ENCODE data around the gene CAPN12.
"Not testable (repeated sequence)": the region's sequence is repeated elsewhere in the genome, so short reads cannot be mapped to it uniquely, and the experiment has no call there.

Gene CAPN12

DNA sequence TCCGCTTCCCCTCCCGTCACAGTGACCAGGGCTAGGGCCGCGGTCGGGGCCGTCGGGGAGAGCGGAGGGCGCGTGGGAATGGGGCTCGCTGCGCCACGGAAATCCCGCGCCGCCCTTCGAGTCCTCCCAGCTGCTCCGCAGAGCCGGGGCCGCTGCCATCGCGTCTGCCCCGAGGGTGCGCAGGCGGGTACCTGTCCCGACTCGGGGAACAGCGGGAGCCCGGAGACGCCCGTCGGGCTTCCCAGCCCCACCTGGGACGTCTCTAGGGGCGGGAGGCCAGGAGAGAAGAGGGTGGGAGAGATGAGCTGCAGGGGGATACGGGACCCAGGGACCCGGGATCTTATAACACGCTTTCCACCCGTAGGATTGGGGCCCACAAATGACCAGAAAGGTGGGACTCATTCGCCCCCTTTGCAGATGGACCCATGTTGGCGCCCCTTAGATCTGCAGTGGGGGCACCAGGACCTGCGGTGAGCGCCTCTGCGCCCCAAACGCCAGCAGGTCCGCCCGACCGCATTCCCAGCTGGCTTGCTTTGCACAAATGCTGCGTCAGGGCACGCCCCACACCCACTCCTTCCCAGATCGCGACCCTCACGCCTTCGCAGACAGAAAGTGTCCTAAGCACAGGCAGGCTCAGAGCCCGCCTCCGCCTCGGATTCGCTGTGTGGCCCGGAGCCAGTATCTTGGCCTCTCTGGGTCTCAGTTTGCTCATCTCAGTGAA is 26.1 kb upstream of the CAPN12 start:
- DNase-seq, result peak in 1 of 5 donors; percentile 12

DNA sequence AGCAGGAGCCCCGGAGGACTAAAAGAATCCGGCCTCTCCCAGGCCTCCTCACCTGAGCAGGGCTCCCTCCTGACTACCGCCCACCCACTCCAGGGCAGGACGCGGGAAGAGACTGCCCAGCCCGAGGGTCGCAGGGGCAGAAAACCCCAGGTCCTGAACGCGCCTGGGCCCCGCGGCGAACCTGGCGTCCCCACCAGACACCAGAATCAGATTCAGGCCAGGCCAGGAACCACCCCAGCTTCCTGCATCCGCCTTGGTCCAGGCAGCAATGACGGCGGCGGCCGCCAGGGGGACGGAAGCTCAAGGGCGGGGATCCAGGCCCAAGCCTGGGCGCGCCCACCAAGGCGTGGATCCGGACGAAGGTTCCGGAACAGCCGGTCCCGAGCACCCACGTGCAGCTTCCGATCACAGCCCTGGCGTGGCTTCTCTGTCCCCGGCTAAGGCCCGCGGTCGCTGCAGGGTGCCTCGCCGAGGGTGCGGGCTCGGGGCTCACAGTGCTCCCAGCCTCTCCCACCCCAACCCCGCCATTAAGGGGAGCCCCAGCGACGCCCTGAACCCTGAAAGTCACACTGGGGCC is 25.4 kb upstream of the CAPN12 start:
- peak; percentile 81 to 92 (median 86) for DNase-seq

DNA sequence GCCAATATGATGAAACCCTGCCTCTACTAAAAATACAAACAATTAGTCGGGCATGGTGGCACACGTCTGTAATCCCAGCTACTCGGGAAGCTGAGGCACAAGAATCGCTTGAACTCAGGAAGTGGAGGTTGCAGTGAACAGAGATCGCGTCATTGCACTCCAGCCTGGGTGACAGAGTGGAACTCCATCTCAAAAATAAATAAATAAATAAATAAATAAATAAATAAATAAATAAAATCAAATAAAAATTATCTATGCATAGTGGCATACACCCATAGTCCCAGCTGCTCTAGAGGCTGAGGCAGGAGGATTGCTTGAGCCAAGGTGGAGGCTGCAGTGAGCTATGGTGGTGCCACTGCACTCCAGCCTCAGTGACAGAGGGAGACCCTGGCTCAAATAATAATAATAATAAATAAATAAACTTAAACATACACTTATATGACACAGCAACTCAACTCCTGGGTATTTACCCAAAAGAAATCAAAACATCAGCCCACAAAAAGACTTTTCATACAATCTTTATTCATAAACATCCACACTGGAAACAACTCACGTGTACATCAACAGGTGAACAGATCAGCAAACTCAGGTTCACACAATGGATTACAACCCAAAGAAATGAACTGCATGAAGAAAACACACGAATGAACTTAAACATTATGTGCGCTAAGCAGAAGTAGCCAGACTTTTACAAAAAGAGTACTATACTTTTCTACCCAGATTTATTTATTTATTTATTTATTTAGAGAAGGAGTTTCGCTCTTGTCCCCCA is 22.2 kb upstream of the CAPN12 start:
- DNase-seq, result no peak

DNA sequence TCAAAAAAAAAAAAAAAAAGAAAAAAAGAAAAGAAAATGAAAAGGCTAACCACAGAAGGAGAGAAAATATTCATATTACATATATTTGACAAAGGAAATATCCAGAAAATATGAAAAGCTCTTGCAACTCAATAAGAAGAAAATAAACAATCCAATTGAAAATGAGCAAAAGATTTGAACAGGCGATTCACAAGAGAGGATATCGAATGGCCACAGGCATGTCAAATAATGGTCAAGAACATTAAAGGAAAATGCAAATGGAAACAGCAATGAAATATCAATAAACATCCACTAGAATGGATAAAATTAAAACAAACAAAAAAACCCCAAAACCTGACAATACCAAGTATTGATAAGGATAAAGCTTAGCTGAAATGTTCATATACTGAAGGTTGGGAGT is 20.9 kb upstream of the CAPN12 start:
- DNase-seq, result no peak

DNA sequence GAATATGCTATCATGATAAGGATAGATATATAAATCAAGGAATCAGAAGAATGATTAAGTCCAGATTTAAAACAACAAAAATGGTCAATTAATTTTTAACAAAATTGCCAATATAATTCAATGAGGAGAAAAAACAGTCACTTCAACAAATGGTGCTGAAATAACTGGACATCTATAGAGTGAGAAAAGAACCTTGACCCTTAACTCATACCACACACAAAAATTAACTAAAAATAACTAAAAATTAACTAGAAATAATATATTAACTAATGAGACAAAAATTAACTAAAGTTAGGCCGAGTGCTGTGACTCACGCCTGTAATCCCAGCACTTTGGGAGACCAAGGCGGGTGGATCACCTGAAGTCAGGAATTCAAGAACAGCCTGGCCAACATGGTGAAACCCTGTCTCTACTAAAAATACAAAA is 19.5 kb upstream of the CAPN12 start:
- no peak for DNase-seq

DNA sequence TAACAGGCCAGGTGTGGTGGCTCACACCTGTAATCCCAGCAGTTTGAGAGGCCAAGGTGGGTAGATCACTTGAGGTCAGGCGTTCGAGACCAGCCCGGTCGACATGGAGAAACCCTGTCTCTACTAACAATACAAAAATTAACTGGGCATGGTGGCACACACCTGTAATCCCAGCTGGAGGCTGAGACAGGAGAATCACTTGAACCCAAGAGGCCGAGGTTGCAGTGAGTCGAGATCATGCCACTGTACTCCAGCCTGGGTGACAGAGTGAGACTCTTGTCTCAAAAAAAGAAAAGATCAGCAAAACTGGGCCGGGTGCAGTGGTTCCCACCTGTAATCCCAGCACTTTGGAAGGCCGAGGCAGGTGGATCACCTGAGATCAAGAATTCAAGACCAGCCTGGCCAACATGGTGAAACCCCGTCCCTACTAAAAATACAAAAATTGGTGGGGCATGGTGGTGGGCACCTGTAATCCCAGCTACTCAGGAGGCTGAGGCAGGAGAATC is 17.7 kb upstream of the CAPN12 start:
- not testable (repeated sequence) for DNase-seq

DNA sequence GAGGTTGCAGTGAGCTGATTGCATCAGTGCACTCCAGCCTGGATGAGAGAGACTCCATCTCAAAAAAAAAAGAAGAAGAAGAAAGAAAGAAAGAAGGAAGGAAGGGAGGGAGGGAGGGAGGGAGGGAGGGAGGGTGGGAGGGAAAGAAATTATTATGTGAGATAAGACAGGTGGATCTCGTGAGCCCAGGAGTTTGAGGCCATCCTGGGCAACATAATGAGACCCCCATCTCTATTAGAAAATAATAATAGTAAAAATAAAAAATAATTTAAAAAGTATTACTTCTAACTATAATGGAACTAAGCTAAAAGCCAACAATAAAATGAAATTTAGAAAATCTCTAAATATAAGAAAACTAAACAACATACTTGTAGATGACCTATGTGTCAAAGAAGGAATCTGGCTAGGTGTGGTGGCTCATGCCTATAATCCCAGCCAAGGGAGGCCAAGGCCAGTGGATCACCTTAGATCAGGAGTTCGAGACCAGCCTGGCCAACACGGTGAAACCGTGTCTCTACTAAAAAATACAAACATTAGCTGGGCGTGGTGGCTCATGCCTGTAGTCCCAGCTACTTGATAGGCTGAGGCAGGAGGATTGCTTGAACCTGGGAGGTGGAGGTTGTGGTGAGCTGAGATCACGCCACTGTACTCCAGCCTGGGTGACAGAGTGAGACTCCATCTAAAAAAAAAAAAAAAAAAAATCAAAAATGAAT is 16.7 kb upstream of the CAPN12 start:
- not testable (repeated sequence) for DNase-seq

DNA sequence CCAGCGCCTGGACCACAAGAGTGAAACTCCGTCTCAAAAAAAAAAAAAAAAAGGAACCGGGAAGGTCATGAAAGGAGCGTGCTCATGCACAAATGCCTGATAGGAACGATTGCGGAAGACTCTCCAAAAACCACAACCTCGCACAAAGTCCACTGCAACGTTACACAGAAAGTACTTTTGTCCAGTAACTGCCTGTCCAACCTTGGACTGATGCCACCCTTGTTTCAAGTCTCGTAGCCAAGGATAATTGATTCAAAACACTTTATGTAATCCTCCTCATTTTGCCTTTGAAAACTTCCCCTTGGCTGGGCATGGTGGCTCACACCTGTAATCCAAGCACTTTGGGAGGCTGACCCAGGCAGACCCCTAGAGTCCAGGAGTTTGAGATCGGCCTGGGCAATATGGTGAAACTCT is 15.3 kb upstream of the CAPN12 start:
- DNase-seq, result no peak

DNA sequence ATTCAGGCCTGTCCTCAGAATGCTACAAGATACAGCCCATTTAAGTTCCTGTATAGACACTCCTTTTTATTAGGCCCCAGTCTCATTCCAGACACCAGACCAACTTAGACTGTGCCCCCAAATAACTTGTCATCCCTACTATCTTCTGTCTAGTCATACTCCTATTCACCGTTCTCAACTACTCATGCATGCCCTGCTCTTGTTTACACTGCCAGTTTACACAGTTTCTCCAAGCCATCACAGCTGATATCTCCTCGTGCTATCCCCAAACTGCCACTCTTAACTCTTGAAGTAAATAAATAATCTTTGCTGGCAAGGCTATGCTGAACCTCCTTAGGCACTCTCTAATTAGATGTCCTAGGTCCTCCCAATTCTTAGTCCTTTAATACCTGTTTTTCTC is 9.9 kb upstream of the CAPN12 start:
- DNase-seq, result not testable (repeated sequence)

DNA sequence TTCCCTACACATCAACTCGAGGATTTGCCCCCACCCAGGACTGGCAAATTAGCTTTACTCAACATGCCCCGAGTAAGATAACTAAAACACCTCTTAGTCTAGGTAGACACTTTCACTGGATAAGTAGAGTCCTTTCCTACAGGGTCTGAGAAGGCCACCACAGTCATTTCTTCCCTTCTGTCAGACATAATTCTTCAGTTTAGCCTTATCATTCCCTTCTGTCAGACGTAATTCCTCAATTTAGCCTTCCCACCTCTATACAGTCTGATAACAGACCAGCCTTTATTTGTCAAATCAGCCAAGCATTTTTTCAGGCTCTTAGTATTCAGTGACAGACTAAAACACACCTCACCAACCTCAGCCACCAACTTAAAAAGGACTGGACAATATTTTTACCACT is 9.5 kb upstream of the CAPN12 start:
- not testable (repeated sequence) for DNase-seq

DNA sequence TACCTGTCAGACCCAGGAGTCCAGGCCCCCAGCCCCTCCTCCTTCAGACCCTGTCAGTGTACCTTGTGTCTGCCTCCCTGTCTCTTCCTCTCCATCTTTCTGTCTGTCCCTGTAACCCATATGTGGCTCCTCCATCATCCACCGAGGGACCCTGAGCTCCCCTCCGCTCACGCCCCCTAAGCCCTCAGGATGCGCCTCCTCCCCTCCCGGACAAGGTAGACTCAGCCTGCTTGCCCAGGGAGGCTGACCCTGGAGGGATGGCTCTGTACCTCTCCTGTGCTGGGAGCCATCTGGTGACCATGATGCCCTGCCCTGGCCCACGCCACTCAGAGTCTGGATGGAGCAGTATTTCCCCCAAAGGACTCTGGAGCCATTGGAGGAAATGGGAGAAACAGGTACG is 1.0 kb upstream of the CAPN12 start:
- no peak for DNase-seq

DNA sequence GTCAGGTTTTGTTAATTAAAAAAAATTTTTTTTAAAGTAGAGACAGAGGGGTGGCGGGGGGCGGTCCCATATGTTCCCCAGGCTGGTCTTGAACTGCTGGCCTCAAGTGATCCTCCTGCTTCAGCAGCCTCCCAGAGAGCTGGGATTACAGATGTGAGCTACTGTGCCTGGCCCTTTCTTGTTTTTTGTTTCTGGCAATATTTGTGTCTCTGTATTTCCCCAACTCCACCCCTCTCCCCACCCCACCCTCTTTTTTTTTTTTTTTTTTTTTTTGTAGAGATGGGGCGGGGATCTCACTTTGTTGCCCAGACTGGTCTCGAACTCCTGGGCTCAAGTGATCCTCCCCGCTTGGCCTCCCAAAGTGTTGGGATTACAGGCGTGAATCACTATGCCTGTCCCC is 600 bp upstream of the CAPN12 start:
- DNase-seq, result no peak

DNA sequence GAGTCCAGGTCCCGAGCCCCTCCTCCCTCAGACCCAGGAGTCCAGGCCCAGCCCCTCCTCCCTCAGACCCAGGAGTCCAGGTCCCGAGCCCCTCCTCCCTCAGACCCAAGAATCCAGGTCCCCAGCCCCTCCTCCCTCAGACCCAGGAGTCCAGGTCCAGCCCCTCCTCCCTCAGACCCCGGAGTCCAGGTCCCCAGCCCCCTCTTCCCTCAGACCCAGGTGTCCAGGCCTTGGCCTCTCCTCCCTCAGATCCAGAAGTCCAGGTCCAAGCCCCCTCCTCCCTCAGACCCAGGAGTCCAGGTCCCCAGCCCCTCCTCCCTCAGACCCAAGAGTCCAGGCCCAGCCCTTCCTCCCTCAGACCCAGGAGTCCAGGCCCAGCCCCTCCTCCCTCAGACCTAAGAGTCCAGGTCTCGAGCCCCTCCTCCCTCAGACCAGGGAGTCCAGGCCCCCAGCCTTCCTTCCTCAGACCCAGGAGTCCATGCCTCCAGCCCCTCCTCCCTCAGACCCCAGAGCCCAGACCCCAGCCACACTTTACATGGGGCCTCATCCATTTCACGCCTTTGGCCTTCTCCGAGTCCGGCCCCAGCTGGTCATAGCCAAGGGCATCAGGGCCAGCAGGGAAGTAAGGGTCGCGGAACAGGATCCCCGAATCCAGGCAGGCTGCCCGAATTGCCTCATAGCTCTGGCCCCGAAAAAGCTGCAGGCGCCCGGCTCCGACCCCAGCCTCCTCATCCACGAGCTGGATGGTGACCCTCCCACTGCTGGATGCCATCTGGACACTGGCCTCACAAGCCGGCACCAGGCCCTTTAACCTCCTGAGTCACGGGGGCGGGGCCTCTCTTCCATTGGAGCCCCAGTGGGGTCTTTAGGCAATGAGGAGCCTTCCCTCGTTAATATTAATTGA is 628 bp downstream of the CAPN12 start:
- no peak for DNase-seq

DNA sequence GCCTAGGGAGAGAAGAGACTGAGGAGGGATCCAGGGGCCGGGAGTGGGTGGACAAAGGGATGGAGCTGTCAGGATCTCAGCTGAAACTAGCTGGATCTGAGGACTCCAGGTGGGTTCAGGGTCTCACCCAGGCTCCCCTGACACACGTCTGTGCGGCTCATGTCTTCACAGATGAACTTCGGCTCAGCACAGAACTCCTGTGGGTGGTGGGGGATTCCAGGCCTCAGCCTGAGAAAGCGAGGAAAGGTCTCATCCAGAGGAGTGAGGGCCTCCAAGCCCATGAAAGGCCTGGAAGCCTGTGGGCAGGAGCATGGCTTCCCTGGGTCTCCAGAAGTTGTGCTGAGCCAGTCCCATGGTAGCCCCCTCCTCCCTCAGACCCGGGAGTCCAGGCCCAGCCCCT is 1.4 kb downstream of the CAPN12 start:
- no peak for DNase-seq

DNA sequence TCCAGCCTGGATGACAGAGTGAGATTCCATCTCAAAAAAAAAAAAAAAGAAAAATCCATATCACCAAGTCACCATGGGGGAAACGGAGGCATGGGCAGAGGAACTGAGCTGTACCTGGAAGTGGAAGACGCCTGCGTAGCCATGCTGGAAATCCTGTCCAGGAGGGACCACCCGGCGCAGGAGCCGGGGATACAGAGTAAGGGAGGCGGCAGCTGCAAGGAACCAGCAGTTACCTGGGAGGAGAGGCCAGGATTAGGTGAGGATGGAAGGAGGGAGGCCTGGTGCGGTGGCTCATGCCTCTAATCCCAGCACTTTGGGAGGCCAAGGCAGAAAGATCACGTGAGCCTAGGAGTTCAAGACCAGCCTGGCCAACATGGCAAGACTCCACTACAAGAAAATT is 2.0 kb downstream of the CAPN12 start:
- DNase-seq, result no peak

DNA sequence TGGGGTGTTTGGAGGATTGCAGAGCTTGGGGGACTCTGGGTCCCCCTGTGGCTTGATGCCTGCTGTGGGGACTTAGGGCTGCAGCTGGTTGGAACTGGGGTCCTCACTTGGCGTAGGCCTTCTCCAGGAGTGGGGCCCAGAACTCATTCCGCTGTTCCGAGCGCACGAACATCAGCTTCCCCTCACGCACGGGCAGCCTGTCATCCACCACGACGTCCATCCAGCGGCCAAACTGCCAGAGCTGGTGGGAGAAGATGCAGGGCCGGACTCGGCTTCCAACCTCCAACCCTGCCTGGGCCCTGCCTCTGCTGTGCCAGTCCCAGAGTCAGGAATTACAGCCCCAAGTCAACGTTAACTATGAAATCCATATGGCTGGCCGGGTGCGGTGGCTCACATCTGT is 2.6 kb downstream of the CAPN12 start:
- no peak for DNase-seq

DNA sequence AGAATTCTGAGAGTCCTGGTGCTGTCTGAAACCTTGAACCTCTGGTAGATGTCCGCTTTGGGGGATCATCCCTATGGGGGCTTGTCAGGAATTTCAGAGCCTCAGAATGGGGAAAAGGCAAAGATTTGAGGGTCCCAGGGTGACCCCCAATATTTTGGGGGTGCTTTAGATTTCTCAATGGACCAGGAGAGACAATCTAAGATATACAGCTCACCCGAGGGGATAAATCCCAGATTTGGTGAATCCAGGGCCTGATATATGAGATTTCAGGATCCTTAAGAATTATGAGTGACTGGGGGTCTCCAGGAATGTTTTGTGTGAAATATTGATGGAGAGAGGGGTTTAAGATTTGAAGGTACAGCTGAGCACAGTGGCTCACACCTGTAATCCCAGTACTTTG is 3.3 kb downstream of the CAPN12 start:
- no peak for DNase-seq

DNA sequence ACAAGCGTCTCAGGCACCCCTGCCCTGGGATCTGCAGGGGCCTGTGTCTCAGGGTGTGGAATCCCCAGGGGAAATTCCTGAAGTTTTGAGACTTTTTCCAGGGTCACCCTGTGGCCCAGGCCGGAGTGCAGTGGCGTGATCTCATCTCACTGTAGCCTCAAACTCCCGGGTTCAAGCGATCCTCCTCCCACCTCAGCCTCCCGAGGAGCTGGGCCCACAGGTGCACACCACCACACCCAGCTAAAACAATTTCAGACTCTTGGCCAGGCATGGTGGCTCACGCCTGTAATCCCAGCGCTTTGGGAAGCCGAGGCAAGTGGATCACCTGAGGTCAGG is 4.0 kb downstream of the CAPN12 start:
- DNase-seq, result no peak

DNA sequence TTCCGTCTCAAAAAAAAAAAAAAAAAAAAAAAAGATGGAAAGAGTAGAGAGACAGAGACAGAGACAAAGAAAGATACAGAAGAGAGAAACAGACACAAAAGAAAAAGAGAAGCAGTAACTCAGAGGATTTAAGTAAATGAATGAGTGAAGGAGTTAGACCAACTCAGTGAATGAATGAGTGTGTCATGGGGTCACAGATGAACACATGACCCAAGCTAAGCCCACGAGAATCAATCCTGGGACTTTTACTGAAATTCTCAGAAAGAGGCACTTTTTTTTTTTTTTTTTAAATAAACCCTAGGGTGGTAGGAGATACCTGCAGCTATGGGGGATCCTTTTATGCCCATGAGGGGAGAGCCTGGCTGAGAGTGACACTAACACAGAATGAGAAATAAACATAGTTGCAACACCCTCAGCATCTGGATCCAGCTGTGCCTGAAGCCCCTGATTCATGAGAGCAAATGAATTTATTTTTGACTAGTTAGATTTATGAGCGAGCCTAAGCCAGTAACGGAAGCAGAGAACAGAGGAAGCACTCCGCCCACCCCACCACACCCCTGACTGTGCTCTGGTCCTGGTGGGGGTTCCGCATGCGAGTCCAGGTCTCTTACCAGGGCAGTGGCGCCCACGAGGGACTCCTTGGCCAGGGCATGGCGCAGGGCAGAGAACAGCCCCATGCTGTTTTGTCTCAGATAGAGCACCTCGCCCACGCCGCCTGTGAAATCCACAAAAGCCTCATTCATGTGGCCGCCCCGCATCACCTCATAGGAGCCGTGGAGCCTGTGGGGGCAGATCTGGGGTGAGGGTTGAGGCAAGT is 4.6 kb downstream of the CAPN12 start:
- DNase-seq, result no peak

DNA sequence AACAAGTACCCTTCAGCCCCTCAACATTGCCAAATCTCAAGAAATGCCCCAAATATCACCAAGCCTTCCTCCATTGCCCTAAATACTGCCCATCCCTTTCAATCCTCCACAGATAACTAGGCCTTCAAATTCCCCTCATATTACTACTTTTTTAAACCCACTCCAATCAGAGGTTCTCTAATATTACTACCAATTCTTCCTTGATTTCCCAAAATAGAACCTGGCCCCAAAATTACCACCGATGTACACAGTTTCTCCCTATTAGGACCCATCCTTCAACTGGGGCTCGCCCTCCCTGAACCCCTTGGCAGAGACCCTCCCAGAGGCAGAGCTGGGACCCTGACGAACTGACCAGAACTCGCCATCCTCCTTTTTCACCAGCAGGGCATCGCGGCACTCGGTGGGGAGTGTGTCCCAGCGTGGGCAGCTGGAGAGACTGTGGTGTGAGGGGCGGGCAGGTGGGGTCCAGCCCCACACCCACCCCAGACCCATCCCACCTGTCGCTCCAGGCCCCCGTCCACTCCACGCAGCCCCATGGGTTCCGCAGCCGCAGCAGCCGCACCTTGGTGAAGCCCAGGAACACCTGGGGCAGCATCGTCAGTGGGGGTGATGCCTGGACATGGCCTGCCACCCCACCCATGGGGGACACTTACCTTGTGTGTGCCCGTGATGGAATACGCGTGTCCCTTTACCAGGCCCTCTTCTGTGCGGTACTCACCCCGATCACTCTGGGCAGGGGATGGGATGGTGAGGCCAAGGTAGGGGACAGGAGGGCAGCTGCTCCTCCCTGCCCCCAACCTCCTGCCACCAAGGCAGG is 6.1 kb downstream of the CAPN12 start:
- no peak for DNase-seq

All from T-helper 1 cell (primary cell).